ENCODE data around the gene PIGW. TPM values are rescaled to one million over a fixed set of nuclear protein-coding genes. Genes with fewer than 3 reads are reported as not detected.

The PIGW gene
- total and polyA plus RNA-seq, 9 of the 15 experiments (the other 6 are each of a cell fraction or from before 2014, with no cell fraction given): 9.5 to 33.9 (median 21.2) TPM

DNA sequence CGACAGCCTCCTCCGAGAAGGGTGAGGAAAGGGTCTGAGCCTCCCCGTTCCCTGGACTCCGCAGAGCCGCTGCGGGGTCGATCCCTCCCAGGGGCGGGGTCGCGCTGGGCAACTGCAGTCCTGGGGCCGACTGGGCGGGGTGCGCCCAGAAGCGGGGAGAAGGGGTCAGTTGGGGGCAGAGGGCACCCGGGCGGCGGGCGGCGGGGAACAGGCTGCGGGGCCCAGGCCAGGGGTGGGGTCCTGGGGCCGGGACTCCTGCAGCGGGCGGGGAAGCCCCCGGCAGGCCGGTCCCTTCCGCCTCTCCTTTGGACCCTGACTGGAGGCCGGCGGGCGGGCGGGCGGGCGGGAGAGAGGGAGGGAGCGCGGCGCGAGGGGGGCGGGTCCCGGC, 10.3 kb downstream of the PIGW start:
- H3K27me3 ChIP-seq (ENCODE audit: control insufficient read depth in 2 of 2, insufficient read depth in 2 of 2, low read length in 2 of 2): no peaks in the 10 kb centered on the region
- H3K4me1 ChIP-seq (replicated peaks in 1 of 2; ENCODE audit: control insufficient read depth in 2 of 2, insufficient read depth in 2 of 2, low read length in 2 of 2): peaks cover 14 to 25% of the 10 kb centered on the region in 2 experiments; a peak in 4 of 5 replicates
- H3K4me3 ChIP-seq: peak overlapping the region; percentile 85
- H3K27ac ChIP-seq (ENCODE audit: extremely low read depth, low read depth, low read length): peak overlapping the region; percentile 99
- H3K9ac ChIP-seq (ENCODE audit: insufficient read depth in 1 of 2, low read depth in 2 of 2, low read length in 2 of 2): peak overlapping the region; percentile 98 to 100
- ChIA-PET POLR2A (interaction anchor here (0.6 to 3.9 kb wide), 10 partner anchors 8 to 233 kb away, joined by 3 to 72 read pairs (median 4); partner anchors contain the start of genes MYO19 and PIGW), CTCF (ENCODE audit: low intra/inter-chr PET ratio) (no interaction called here)
- peaks cover 73% of the 10 kb centered on the region for H3K79me2 ChIP-seq (ENCODE audit: control insufficient read depth, insufficient read depth, low read length)
- peak overlapping the region; percentile 82 for H2AFZ ChIP-seq (ENCODE audit: low read depth, low read length)
- in situ Hi-C loops (cut with MboI) (loop anchor here (5.0 kb wide), 1 partner anchor 47 kb away; the partner anchor contains the start of gene DHRS11), intact Hi-C loops (cut with micrococcal nuclease) (loop anchor here (2.0 to 10.0 kb wide), 3 partner anchors 46 to 180 kb away; partner anchors contain the start of genes DHRS11 and MRM1)
- BruUV-seq (replicated peaks): no TSS peak
- peak overlapping the region; percentile 86; the same call in 1 of the 2 replicates for H3K4me2 ChIP-seq (ENCODE audit: insufficient read depth, low read length)
- no peaks in the 10 kb centered on the region for H3K9me3 ChIP-seq (replicated peaks; ENCODE audit: control insufficient read depth, insufficient read depth, low read depth, low read length)
- DNase-seq (ENCODE audit: extremely low read depth in 1 of 4, low spot score in 3 of 4) (no peak), ATAC-seq (peak; percentile 53), FAIRE-seq (no peak)
- no peaks in the 10 kb centered on the region for H3K9me1 ChIP-seq (ENCODE audit: control insufficient read depth, insufficient read depth, low read length)
- H3K36me3 ChIP-seq (ENCODE audit: control insufficient read depth, insufficient read depth, low read length): peaks cover 40% of the 10 kb centered on the region
- H4K20me1 ChIP-seq (replicated peaks; ENCODE audit: control insufficient read depth, insufficient read depth, low read length): peaks cover 4% of the 10 kb centered on the region; the same call in 1 of the 2 replicates
- 2% methylated on average over 13 of the region's 38 CpGs for WGBS (ENCODE audit: insufficient coverage, low coverage, missing lambda C conversion rate)
- TF ChIP-seq LARP7 (IDR thresholded peaks at IDR 0.05): no peak
- TF ChIP-seq, protein P1, sequence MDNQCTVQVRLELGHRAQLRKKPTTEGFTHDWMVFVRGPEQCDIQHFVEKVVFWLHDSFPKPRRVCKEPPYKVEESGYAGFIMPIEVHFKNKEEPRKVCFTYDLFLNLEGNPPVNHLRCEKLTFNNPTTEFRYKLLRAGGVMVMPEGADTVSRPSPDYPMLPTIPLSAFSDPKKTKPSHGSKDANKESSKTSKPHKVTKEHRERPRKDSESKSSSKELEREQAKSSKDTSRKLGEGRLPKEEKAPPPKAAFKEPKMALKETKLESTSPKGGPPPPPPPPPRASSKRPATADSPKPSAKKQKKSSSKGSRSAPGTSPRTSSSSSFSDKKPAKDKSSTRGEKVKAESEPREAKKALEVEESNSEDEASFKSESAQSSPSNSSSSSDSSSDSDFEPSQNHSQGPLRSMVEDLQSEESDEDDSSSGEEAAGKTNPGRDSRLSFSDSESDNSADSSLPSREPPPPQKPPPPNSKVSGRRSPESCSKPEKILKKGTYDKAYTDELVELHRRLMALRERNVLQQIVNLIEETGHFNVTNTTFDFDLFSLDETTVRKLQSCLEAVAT (IDR thresholded peaks at IDR 0.05): peak in 1 of 2 experiments; percentile 50; a peak in 1 of 4 replicates
- no peak for TF ChIP-seq ZNF23 (CRISPR knock-in tag; IDR thresholded peaks at IDR 0.05)
- TF ChIP-seq FOXA3 (CRISPR knock-in tag; conservative IDR thresholded peaks at IDR 0.05 in 1 of 2, IDR thresholded peaks at IDR 0.05 in 1 of 2): no peak
- TF ChIP-seq GTF2E2 (tag; IDR thresholded peaks at IDR 0.05): peak; percentile 76; the same call in 1 of the 2 replicates
- TF ChIP-seq ZNF778 (CRISPR knock-in tag; IDR thresholded peaks at IDR 0.05): no peak
- TF ChIP-seq POLR2G (IDR thresholded peaks at IDR 0.05; ENCODE audit: low read depth, low read length): peak; percentile 70
- TF ChIP-seq, protein P2, sequence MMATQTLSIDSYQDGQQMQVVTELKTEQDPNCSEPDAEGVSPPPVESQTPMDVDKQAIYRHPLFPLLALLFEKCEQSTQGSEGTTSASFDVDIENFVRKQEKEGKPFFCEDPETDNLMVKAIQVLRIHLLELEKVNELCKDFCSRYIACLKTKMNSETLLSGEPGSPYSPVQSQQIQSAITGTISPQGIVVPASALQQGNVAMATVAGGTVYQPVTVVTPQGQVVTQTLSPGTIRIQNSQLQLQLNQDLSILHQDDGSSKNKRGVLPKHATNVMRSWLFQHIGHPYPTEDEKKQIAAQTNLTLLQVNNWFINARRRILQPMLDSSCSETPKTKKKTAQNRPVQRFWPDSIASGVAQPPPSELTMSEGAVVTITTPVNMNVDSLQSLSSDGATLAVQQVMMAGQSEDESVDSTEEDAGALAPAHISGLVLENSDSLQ (IDR thresholded peaks at IDR 0.05): no peak
- TF ChIP-seq ZNF311 (CRISPR knock-in tag; IDR thresholded peaks at IDR 0.05): no peak
- TF ChIP-seq KLF16 (IDR thresholded peaks at IDR 0.05): no peak
- peak; percentile 82 for TF ChIP-seq RBFOX2 (IDR thresholded peaks at IDR 0.05; ENCODE audit: low read depth, low read length)
- TF ChIP-seq DNMT1 (IDR thresholded peaks at IDR 0.05): no peak
- TF ChIP-seq ZNF197 (CRISPR knock-in tag; IDR thresholded peaks at IDR 0.05; ENCODE audit: low read depth): no peak
- TF ChIP-seq TAF15 (IDR thresholded peaks at IDR 0.05; ENCODE audit: low read depth, low read length): no peak
- TF ChIP-seq, protein P3, sequence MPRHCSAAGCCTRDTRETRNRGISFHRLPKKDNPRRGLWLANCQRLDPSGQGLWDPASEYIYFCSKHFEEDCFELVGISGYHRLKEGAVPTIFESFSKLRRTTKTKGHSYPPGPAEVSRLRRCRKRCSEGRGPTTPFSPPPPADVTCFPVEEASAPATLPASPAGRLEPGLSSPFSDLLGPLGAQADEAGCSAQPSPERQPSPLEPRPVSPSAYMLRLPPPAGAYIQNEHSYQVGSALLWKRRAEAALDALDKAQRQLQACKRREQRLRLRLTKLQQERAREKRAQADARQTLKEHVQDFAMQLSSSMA (CRISPR knock-in tag; IDR thresholded peaks at IDR 0.05): 0 out of 2 replicates have a peak, but pooled peaks have one; percentile 14
- TF ChIP-seq IRF2 (CRISPR knock-in tag; IDR thresholded peaks at IDR 0.05): no peak
- TF ChIP-seq, protein P4, sequence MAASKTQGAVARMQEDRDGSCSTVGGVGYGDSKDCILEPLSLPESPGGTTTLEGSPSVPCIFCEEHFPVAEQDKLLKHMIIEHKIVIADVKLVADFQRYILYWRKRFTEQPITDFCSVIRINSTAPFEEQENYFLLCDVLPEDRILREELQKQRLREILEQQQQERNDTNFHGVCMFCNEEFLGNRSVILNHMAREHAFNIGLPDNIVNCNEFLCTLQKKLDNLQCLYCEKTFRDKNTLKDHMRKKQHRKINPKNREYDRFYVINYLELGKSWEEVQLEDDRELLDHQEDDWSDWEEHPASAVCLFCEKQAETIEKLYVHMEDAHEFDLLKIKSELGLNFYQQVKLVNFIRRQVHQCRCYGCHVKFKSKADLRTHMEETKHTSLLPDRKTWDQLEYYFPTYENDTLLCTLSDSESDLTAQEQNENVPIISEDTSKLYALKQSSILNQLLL (CRISPR knock-in tag; IDR thresholded peaks at IDR 0.05; ENCODE audit: borderline replicate concordance): no peak
- peak; percentile 54 for TF ChIP-seq PHF8 (IDR thresholded peaks at IDR 0.05; ENCODE audit: borderline replicate concordance, low read length)
- TF ChIP-seq CHD1 (IDR thresholded peaks at IDR 0.05; ENCODE audit: low read length): no peak
